HT1080 (cell line): ENCODE measurements around the gene SLC37A3. TPM values are rescaled to one million over a fixed set of nuclear protein-coding genes. Genes with fewer than 3 reads are reported as not detected.
A peak's percentile ranks its signal among the peaks of the same experiment; 100 is the strongest.
"Not testable (repeated sequence)": the region's sequence is repeated elsewhere in the genome, so short reads cannot be mapped to it uniquely, and the experiment has no call there.

Experiments
- DNase-seq: peaks from one replicate; pipeline ENCODE4 v3.0.0-alpha.2; 2015; ENCODE audit warnings: low read depth
- polyA plus RNA-seq, 2 experiments: library from polyadenylated mRNA; depleted of rRNA; stranded (reverse); fragments of >200 nt; gene quantifications; 2 replicates each; pipeline ENCODE4 v1.2.3, GENCODE V29; 2015
- total RNA-seq: library from RNA; depleted of rRNA; stranded (reverse); fragments of >200 nt; shearing (Covaris generic); gene quantifications from 2 replicates; pipeline ENCODE4 v1.2.3, GENCODE V29; 2014; rRNA removed

Gene SLC37A3, protein sequence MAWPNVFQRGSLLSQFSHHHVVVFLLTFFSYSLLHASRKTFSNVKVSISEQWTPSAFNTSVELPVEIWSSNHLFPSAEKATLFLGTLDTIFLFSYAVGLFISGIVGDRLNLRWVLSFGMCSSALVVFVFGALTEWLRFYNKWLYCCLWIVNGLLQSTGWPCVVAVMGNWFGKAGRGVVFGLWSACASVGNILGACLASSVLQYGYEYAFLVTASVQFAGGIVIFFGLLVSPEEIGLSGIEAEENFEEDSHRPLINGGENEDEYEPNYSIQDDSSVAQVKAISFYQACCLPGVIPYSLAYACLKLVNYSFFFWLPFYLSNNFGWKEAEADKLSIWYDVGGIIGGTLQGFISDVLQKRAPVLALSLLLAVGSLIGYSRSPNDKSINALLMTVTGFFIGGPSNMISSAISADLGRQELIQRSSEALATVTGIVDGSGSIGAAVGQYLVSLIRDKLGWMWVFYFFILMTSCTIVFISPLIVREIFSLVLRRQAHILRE
- 19.4 and 24.3 TPM in 2 replicates for total RNA-seq
- polyA plus RNA-seq (2015; cell fraction: cytosol; rRNA removed), result 18.7 and 25.8 TPM in 2 replicates
- 89.6 and 90.7 TPM in 2 replicates for polyA plus RNA-seq (2015; cell fraction: nucleus; rRNA removed)

DNA sequence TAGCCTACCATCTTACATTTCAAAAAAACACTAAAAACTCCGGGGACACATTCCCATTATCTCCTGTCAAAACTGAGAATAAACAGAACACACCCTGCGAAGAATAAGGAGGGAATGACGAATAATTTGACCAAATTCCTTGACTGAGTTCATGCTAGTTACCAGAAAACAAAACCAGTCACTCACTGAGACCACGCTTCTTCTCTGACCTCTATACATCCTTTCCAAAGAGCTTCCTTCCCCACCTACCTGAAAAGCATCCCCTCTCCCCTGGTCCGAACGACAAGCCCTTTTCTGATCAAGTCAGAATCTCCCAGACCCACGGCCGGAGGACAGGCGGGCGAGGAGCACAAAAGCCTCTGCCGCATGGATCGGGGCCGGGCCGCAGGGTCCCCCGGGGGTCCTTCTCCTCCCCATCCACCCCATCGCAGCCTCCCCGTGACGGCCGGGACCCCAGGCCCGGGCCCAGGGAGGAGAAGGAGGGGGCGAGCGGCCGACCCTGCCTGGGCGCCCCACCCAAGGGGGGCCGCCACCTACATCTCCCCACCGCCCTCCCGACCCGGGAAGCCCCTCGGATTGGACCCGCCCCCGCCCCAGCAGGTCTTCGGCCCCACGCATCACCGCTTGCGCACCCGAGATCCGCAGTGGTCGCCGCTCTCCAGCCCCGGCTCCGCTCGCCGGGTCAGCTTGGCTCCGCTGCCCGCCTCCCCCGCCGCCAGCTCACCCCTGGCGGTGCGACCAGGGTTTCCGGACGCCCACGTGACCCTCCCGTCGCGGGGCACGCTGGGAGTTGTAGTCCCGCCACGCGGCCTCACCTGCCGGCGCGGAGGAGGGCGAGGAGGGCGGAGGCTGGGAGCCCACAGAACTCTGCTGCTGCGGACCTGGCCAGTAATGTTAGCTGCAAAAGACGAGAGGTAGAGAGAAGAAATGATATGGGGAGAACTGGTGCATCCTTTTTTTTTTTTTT, at the start of gene SLC37A3:
TSS of gene SLC37A3 (minus strand) at position 747 of the 967 bp plus-strand sequence. CDS start 16,004 bp downstream, outside the sequence.
- DNase-seq, result peak; percentile 65

DNA sequence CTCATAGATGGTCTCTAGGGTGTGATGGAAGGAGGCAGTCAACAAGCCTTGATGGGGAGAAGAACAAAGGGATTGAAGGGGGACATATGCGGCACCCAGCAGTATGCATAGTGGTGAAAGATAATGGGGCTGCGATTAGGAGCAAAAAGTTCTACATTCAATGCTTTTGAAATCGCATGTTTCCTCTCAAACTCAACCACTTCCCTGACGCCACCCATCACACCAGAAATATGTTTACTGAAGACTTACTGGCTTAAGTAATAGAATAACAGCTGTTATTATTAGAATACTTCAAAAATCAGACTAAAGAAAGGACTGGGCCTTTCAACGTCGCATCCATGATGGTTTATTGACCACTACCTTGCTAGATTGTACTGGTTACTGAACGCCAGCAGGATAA, 49.5 kb upstream of the SLC37A3 start:
- DNase-seq, result no peak

DNA sequence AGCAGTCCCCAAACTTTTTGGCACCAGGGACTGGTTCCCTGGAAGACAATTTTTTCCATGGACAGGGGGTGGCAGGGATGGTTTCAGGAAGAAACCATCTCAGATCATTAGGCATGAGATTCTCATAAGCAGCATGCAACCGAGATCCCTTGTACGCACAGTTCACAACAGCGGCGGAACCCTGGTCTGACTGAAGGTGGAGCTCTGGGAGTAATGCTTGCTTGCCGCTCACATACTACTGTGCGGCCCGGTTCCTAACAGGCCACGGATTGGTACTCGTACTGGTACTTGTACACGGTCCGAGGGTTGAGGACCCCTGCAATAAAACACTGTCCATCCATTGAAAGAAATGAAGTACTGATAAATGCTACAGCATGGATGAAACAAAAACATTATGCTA, 48.1 kb upstream of the SLC37A3 start:
- no peak for DNase-seq

DNA sequence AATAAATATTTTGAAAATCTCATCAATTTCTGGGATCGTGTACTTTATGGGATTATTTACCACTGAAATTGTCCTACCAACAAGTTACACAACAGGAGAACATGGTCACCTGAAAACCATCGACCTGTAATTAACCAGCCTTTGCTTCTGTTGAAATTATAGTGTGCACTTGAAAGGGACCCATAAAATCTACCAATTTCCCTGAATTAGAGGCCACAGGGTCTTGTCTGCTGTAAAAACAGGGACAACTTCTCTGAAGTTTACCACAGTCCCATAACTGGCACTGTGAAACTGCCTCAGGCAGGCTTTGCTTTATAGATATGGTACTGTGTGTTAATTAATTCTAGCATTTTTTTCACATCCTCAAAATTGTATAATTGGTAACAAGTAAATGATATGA, 43.2 kb upstream of the SLC37A3 start:
- no peak for DNase-seq

DNA sequence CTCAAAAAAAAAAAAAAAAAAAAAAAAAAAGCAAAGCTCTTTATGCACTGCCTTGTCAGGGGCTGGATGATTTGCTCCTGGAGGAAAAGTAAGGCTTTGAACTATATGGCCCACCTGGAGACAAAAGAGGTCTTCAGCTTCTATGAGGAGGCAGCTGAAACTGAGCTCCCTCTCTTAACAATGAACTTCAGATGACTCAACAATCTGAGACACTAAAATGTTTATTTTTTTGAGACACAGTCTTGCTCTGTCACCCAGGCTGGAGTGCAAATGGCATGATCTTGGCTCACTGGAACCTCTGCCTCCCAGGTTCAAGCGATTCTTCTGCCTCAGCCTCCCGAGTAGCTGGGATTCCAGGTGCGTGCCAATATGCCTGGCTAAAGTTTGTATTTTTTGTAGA, 42.3 kb upstream of the SLC37A3 start:
- DNase-seq, result peak; percentile 4

DNA sequence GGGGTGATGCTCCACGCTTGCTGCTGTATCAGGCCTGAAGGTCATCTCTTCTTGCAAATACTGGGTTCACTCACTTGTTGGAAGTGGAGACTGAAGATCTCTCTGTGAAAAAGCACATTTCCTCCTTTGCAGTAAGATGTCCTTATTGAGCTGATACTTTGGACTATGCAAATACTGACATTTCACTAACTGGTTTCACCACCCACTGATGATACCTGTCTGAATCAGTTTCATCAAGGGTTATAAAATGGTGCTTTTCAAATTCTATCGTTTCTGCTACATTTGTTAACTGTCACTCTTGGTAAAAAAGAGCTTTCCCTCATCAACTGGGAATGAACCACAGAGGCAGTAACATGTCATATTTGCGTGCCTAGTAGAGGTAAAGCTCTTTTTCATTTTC, 41.0 kb upstream of the SLC37A3 start:
- no peak for DNase-seq

DNA sequence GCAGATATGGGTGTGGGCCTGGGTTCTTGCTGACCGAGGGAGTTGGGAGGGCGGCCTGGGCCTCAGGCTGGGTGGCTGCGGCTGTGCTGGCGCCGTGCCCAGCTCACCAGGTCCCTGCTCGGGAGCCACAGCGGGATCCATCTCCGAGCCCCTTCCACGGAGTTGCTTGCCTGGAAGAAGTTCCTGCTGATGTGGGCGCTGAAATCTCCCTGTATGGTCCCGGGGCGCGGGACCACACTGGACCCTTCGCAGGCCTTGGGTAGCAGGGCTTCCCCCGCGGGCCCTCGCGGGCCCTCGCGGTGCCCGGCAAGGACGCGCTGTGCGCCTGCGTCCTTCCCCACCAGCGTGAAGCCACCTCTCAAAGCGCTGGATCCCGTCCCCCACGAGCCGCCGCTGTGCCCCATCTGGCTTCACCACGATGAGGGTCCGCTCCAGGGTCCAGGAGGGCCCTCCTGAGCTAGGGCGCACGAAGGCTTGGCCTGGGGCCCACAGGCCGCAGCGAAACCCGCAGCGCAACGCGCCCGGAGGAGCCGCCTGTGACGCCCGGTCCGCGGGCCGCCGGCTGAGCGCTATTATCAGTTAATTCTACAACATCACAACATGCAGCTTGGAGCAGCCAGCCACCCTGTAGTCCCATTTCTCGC, 37.0 kb upstream of the SLC37A3 start:
- DNase-seq, result no peak

DNA sequence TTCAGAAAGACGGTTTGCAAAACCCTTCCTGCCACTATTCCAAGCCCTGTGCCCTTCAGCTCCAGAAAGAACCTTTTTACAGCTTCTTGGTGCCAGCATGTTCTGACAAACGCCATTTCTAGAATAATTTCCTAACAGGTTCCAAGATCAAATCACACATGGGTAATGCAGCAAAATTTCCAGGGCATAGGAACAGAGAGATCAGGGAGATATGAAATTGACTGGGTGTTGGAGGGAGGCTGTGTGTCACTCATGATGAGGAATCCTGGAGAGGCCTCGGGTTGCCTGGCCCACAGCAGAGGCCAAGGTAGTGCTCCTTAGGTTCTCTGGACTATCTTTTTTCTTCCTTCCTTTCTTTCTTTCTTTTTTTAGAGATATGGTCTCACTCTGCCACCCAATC, 35.1 kb upstream of the SLC37A3 start:
- no peak for DNase-seq

DNA sequence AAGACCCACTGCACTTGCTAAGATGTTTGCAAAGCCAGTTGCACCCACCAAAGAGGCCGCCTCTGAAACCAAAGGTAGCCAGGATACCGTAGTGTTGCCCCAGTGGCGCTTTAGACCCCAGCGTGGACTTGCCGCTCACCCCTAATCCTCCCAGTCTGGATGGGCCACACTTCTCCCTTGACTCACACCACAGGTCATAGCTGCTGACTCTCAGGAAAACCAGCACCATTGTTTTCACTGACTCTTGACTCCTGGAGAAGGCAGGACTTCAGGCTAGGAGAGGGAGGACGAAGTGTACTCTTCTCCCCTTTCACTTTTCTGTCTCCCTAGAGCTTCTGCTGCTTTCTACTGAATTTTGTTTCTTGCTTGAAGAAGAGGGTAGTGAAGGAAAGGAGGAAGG, 27.8 kb upstream of the SLC37A3 start:
- no peak for DNase-seq

DNA sequence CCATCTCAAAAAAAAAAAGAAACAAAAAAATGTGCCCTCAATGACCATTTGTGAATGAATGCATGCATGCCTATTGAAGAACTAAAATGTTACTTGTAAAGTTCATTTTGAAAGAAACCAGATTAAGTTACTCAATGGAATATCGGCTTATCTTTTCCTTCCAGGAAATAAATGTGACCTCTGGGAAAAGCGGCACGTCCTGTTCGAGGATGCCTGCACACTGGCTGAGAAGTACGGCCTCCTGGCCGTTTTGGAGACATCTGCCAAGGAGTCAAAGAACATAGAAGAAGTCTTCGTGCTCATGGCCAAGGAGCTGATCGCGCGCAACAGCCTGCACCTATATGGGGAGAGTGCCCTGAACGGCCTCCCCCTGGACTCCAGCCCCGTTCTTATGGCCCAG, 27.4 kb upstream of the SLC37A3 start:
- DNase-seq, result no peak

DNA sequence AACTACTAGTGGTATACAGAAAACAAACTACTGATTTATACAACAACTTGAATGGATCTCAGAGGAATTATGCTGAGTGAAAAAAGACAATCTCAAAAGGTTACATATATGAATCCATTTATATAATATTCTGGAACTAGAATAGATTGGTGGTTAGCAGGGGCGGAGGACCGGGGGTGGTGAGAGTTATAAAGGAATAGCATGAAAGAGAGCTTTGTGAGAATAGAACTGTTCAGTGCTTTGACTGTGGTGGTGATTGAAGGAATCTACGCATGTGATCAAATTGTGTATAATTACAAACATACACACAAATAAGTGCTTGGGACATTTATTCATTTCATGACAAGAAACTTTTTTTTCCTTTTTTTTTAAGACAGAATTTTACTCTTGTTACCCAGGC, 25.2 kb upstream of the SLC37A3 start:
- no peak for DNase-seq

DNA sequence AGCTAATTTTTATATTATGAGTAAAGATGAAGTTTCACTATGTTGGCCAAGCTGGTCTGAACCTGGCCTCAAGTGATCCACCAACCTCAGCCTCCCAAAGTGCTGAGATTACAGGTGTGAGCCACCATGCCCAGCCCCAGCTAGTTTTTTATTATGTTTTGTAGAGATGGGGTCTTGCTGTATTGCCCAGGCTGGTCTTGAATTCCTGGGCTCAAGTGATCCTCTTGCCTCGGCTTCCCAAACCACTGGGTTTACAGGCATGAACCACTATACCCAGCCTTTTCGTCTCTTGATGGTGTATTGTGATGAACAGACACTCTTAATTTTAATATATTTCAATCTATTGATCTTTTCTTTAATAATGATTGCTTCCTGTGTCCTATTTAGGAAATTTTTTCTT, 23.2 kb upstream of the SLC37A3 start:
- DNase-seq, result no peak

DNA sequence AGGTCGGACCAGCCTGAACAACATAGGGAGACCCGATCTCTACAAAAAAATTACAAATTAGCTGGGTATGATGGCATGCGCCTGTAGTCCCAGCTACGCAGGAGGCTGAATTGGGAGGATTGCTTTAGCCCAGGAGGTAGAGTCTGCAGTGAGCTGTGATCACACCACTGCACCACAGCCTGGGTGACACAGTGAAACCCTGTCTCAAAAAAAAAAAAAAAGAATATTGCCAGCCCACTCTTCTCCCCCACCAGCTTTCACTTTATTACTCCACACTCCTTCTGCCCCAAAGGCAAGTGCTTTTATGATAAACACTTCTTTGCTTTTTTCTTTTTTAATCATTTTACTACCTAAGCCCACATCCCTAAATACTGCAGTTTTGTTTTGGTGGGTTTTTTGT, 20.3 kb upstream of the SLC37A3 start:
- no peak for DNase-seq

DNA sequence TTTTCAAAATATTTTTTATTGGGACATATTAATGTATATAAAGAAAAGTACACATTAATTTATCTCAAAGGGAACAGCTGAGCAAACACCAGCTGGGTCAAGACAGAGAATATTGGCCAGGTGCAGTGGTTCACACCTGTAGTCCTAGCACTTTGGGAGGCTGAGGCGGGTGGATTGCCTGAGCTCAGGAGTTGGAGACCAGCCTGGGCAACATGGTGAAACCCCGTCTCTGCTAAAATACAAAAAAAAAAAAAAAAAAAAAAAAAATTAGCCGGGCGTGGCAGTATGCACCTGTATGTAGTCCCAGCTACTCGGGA, 19.8 kb upstream of the SLC37A3 start:
- DNase-seq, result not testable (repeated sequence)

DNA sequence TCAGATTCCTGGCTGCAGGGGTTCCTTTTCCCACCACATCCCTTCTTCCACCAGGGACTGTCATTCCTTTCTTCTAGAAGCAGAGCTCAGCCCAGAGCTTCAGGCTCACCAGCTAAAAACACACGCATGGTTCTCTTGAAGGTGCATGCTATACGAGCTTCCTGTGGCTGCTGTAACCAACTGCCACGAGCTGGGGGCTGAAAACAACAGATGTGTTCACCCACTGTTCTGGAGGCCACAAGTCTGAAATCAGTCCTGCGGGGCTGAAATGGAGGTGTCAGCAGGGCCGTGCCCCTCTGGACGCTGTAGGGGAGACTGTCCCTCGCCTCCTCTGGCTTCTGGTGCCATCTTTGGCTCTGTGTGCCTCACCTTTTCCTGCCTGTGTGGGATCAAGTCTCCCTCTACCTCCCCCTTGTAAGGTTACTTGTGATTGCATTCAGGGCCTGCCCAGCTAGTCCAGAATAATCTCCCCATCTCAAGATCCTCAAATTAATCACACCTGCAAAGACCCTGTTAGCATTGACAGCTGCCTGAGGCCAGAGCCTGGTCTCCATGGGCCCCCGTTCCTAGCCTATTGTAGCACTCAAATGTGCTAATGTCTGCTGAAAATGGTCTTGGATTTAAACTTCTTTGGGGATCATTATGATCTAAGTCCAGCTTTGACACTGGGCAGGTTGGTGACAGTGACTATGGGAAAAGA, 19.3 kb upstream of the SLC37A3 start:
- DNase-seq, result no peak

DNA sequence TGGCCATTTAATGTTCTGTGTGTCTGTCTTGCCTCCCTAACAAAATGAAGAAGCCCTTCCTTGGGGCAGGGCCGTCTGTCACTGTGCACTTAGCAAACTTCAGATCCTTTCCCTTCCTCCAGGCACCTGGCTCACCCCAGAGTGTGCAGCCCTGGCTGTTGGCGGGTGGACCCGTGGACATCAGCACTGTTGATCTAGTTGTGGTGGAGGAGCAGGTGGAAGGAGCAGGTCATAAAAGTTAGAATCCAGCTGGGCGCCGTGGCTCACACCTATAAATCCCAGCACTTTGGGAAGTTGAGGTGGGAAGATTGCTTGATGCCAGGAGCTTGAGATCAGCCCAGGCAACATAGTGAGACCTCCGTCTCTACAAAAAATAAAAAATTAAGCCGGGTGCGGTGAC, 18.2 kb upstream of the SLC37A3 start:
- no peak for DNase-seq

DNA sequence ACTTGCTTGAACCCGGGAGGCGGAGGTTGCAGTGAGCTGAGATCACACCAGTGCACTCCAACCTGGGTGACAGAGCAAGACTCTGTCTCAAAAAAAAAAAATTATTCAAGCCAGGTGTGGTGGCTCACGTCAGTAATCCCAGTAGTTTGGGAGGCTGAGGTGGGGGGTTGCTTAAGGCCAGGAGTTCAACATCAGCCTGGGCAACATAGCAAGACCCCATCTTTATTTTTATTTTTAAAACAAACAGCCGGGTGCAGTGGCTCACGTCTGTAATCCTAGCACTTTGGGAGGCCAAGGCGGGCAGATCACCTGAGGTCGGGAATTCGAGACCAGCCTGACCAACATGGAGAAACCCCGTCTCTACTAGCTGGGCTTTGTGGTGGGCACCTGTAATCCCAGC, 17.5 kb upstream of the SLC37A3 start:
- DNase-seq, result not testable (repeated sequence)

DNA sequence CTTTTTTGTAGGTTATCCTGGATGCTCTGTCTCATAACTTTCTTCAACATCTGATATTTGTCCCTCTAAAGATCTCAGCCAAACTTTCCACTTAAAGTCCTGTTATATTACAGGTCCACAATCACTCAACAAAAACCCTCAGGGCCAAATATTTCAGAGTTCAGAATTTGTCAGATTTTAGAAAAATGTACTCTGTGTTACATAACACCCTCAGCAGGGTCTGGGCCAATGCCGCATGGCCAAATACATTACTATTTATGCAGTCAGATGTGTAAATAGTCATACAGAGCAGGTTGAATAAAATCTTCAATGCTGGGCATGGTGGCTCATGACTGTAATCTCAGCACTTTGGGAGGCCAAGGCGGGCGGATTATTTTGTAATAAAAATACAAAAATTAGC, 17.0 kb upstream of the SLC37A3 start:
- DNase-seq, result no peak

DNA sequence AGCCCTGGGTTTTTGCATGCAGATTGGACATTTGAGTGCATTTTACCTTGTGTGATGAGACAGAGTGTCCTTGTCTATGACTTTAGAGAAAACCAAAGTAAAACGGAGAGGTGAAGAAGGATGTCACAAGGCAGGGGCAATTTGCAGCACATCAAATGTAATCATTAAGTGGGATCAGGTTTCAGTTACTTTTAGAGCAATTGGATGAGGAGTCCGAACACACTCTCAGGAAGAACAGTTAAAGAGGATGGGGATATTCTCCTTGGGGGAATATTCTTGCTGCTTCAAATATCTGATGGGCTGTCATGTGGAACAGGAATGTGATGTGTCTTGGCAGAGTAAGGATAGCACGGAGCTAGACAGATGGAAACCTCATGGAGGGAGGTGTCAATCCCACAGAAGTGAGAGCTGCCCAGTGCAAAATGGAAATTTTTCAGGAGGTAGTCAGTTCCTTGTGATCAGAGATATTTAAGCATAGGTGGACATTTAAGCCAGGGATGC, 6.3 kb upstream of the SLC37A3 start:
- no peak for DNase-seq

DNA sequence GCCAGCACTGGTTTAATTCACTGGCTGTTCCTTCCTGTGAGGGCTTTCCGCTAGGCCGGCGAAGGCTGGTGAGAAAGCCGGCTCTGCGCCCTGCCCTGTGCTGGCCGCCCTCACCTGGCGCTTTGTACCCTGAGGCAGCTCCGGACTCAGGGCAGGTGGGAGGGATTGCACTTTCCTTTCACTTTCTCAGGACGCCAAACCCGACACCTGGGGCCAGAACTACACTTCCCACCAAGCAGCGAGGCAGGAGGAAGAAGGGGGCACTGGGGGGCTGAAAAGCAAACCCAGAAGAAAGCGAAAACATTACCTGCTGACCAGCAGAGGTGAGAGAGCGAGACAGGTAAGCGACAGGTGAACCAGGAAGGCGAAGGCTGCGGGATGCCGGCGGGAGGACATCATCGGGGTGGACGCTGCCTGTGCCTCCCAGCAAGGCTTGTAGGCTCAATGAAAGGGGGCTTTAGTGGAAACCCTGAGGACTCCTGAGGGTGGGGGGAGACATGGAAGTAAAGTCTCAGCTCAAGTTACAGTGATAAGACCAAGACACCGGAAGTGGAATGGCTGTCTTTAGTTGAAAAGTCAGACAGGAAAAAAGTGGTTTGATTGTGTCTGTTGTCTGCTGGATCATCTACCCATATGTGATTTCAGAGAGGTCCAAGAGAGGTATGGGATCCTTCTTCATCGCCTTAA, 5.7 kb upstream of the SLC37A3 start, which contains the start of gene RAB19:
TSS of gene RAB19 (plus strand) at position 181 of the 687 bp plus-strand sequence. CDS start 3,589 bp downstream, outside the sequence.
- no peak for DNase-seq
